ENCODE results near the gene DPP6.

The DPP6 gene

DNA sequence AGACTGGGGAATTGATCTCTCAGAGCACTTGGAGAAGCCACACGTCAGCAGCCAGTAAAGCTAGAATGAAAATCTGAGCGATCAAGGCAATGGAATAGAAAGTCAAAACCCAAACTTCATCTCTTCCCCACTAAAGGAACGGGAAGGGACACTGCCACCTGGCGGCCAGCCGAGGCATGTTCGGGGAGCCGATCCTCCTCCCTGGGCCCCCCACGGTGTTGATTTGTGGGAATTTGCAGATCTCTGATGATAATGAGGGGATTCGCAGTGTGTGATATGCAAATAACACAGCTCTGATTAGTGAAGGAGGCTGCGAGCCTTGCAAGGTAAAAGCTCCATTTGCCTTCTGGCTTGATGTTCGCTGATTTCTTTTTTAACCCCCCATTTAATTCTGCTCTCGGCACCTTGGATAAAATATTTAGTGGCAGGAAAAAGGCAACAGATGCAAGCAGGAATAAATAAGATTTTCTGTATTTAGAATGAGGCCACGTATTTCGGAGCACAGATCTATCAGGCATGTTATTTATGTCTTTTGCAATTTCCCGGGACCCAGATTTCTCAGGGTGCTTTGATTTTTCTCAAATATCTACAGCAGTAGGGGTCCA, 692.2 kb downstream of the DPP6 start:
- no peak for DNase-seq

DNA sequence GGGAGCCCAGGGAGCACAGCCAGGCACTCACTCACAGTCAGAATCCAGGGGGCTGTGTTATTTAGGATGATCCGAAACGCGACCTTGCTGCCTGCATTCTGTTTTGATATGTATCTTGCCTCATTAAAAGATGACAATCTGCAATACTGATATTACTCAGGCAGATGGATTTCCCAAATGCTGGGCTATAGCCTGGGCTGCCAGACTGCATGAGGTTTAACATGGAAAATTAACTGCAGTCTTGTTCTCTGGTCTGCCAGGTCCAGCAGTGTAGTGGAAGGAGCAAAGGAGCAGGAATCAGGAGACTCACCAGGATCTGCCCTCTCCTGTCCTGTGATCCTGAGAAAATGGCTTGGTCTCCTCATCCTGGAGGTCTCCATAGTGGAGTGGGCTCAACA, 692.7 kb downstream of the DPP6 start:
- DNase-seq, result no peak

DNA sequence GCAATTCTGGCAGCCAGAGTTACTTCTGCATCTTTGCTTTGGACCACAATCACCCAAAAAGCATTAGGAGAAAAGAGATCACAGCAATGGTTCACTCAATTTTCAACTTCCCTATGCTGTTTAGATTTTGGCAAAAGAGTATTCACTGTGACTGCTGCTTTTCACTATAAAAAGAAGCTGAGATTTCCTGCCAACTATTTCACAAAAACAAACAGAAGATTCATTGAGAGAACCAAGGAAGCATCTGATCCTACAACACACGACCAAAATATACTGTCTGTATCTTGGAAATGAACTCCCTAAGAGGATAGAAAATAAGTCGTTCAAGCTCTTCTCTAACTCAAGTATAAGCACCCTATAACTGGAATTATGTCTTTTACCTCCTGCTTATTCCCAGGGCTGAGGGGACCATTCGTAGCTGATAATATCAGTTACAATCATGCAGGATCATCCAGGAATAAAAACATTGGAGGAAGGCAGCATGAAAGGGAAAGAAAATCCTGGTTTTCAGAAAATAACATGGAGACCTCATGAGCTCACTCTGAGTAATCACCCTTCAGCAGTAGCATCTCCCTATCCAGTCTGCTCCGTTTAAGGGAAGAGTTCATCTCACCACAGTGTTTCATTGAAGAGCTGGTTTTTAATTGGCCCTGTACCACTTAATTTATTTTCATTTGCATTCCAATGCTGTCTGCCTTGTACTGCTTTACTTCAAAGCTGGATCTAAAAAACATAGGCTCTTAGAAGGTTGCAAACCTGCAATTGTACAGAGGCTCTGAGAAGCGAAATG, 694.6 kb downstream of the DPP6 start:
- DNase-seq, result no peak

DNA sequence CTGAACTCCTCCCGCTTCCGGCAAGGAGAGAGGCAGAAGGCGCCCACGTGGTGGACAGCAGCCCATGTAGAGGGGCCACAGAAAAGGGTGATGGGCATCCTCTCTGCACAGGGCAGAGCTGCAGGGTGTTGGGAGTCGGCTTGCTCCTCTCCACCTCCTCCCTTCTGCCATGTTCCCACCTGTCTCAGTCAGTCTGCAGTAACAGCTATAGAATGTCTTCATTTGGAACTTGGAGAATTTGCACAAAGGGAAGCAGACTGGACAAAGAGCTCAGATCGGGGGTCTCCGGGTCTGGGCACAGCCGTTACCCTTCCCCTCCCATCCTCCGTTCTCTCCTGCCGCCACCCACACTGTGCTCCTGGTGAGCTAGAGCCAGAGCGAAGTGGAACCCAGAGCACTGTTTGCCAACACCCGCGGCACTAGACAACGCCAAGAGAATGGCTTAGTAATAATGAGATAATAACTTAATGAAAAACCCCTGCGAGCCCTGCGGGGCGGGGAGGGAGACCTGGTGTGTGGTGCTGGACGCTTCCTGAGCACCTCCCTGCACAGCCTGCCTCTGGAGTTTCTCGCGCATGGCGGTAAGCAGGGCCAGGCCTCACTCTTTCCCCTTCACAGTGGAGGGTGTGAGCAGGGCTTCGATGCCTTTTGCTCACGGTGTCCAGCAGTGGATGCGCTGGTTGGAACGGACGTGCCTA, 696.0 kb downstream of the DPP6 start:
- DNase-seq, result no peak

DNA sequence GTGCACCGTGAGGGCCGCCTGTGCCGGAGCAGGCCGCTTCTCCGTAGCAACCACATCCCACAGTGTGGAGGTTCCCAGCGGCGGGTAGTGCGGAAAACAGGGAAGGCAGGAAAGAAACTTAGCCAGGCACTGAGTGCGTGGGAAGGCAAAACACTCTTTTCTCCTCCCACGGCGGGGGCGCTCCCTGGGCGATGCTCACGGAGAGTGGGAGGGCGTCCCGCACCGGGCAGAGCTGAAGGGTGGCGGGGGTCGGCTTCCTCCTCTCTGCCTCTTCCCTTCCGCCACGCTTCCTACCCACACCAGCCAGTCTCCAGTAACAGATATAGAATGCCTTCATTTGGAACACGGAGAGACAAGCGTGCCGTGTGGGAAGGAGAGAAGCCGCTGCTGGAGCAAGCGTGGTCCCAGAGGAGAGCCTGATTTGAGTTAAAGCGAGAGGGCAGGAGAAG, 698.2 kb downstream of the DPP6 start:
- no peak for DNase-seq

DNA sequence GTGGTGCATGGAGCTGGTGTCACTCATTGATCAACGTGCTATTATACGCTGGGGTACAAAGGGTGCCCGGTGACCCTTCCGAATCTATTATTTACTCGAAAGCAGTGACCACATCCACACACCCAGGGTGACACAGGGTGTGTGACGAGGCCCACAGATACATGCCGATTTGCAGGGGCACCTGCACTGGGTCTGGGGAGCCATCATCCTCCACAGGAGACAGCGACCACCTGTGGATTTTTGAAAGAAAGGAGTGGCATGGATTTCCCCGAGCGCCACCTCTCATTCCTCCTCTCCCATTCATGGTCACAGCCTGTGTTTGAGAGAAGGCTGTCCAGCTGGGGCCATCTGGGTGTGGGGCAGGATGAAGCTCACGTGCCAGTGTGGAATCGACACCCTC, 701.0 kb downstream of the DPP6 start:
- no peak for DNase-seq

DNA sequence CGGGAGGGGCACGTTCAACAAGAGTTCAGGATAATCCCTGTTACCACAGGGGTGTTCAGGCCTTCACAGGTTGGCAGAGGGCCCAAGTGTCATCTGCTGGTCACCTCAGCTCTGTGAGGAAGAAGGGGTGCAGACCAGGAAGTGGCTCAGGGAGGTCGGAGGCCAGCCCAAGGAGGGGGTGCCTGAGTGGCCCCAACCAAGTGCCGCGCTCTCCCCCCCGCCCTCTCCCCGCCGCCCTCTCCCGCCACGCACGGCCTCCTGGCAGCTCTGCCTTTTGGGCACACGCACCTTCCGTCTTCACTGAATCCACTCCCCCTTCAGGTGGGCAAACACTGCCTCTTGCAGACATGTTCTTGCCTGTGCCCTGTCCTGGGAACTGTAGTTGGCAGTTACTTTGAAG, 705.6 kb downstream of the DPP6 start:
- no peak for DNase-seq

DNA sequence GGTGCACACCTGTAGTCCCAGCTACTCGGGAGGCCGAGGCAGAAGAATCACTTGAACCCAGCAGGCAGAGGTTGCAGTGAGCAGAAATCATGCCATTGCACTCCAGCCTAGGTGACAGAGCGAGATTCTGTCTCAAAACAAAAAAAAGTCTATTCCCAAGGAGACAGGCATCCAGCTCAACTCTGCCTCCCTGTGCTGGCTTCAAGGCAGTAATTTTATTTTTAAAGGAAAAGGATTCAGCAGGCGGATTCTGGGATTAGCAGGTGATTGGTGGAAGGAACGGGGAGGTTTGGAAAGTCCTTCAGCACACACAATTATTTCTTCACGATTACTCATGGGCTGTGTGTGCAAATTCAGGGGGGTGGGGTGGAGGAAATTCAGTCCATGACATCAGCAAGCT, 707.8 kb downstream of the DPP6 start:
- DNase-seq, result no peak

DNA sequence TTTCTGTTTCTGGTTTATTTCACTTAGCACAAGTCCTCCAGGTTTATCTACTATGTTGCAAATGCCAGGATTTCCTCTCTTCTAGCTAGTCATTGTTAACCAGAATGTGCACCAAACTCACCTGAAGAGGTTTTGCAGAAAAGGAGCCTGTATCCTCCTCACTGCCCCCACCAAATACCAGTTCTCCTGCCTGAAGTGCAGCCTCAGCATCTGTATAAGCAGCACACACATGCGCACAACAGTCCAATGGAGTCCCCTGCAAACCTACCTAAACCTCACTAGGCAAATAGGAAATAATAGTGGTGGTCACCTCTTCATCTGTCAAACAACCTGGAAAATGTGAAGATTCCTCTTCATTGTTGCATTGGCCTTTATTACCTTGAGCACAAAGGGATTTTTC, 712.9 kb downstream of the DPP6 start:
- no peak for DNase-seq

DNA sequence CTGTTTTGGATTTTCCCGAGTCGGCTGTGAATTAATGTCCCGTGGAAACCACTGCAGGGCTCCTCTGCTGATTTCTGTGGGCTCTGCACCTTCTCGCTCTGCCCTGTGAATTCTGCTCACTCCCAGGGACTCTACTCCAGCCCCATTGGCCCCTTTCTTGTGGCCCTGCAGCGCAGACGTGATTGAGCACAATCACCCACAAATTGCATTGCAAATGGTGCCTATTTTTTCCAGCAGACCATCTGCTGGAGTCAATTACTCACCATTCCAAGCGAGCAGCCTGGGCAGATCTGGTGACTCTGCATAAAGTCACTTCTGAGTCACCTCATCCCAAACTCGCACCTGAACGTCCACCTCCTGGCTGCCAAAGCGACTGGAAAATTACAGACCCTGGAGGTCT, 714.9 kb downstream of the DPP6 start:
- no peak for DNase-seq

DNA sequence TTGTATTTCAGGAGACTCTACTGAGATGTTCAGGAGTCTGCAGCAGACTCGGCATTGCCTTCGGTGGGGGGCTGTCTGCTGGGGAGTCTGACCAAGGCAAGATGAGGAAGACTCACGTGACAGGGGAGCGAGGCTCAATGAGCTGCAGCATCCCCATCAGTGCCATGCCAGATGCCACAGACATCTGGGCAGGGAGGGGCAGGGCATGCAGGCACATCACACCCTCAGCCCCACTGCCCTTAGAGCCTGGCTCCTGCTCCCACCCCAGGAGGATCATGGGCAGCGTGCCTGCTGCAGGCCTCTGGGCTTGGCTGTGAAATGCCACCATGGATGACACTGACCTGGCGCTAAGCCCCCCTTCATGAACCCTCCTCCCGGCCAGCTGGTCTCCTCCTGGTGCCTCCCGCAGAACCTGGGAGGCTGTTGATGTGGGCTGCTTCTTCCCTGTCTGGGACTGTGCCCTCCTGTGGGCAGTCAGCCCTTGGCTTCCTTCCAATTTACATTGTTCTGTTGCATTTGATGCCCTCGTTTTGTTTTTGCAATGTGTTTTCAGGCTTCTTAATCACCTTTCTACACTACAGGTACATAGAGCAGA, 715.7 kb downstream of the DPP6 start:
- no peak for DNase-seq

DNA sequence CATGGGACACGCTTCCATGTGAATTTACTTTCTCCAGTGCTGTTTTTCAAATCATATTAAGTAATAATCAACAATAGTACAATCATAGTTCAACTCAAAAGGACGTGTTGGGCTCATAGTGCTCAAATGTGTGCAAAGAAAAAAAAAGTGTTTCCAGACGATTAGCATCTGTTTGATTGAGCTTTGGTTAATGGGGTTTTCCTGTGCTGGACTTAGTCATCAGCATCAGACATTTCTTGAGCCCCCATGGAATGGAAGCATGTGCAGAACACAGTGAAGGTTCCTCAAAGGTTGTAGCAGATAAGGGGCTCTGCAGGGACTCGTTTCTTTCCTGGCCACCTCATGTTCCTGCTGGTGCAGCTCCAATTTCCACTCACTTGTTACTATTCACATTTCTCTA, 716.8 kb downstream of the DPP6 start:
- DNase-seq, result no peak

DNA sequence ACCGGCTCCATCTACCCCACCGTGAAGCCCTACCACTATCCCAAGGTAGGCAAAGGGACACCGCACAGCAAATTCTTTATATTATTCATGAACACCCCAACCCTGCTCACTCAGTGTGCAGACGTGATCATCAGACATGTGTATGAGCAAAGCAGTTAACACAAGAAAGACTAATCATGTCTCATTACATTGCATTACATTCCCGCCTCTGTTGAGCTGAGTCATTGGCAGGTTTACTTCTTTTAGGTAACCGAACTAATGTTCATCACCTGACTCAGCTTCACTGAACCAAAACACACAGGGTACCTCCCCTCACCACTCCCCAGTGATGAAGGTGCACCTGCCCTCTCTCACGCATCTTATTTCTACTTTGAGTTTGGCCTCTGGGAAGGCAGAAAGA, 717.3 kb downstream of the DPP6 start:
- DNase-seq, result no peak

DNA sequence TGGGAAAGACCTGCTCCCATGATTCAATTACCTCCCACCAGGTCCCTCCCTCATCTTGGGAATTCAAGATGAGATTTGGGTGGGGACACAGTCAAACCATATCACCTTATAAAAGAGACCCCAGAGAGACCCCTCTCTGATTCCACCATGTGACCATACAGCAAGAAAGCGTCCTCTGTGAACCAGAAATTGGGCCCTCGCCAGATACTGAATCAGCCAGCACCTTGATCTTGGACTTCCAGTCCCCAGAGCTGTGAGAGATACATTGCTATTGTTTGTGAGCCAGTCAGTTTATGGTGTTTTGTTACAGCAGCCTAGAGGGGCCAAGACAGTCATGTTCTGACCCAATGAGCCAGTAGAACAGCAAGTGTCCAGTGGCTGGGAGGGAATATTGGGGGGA, 718.2 kb downstream of the DPP6 start:
- no peak for DNase-seq

DNA sequence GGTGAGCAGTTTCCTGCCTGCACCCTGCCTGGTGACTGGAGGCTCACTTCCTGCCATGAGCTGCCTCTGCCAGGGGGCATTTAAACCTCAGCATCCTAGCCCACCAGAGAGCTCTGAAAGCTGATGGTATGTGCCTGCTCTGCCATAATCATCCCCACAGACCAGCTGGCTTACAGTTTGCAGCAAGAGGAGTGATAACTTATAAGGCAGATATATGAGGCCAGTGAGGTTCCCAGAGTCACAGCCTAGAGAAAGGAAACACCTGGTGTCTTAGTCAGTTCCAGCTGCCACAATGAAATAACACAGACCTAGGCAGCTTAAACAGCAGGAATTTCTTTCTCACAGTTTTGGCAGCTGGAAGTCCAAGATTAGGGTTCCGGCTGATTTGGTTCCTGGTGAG, 718.8 kb downstream of the DPP6 start:
- DNase-seq, result no peak

DNA sequence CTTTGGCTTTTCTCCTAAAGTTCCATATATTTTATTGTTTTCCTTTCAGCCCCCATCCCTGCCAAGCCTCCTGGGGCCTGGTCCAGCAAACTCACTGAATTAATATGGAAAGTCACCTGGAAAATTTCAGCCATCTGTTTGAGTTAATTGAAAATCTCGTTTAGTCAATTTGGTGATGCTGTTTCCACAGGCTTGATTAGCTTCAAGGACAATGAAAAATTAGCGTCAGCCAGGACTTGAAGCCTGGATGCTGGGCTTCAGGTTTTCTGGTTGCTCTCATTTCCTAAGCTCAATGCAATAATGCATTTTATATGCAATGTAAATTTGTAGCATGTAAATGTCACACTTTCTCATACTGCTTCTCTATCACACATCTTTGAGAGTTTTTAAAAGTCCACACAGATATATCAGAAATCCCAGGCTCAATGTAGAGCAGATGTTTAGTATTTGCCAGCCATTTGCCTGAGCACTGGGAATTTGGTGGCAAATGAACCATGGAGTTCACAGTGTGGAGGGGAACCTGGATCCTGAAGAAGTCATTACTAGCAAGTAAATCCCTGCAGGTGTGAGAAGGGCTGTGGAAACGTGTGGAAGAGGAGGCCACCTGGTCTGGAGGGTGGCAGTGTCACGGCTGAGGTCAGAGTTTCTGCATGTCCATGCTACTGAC, 722.2 kb downstream of the DPP6 start:
- DNase-seq, result no peak

DNA sequence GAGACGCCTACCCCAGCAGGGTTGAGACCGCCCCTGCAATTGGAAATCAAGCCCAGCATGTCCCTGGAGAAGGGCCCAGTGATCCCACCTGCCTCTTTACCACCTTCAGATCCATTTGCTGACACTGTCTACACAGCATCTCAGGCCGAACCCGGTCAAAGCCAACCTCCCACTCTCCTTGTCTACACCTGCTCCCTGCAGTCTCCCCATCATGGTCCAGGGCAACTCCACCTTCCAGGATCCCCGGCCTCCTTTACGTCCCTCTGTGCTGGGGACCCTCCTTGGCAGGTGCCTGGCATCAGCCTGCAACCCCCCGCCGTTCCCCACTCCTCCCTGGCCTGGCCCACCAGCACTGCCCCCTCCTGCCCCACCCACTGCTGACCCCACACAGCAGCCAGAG, 723.5 kb downstream of the DPP6 start:
- DNase-seq, result no peak

DNA sequence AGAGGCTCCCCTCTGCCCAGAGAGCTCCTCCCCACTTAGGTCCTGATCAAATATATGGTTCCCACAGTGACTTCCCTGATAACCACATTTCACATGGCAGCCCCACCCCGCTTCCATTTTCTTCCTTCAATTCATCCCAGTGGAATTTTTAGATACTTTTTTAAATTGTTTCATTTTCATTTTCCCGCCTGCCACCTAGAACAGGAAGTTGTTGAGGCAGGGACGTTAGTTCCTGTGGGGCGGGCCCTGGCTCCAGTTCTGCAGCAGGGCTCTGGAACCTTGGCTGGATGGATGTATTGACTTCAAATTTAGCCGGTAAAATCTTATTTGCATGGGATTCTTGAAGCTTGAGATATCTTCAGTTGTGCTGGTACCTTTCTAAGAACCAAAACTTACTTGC, 724.2 kb downstream of the DPP6 start:
- no peak for DNase-seq

DNA sequence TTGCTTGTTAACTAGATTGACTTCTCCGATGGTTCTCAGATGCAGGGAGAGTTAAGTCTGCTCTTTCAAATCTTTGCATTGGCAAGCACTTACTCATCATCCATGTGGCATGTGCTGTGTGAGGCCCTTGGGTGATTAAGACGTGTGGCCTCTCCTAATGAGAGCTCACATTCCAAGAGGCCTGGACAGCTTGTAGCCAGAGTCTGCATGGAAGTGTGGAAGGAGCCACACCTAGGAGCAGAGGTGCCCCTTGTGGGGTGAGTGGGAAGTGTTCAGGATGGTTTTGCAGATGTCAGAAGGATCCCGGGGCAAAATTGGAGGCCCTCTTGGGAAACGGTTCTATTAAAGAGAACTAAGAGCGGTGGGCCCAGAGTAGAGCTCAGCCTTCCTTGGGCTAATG, 724.8 kb downstream of the DPP6 start:
- DNase-seq, result no peak

DNA sequence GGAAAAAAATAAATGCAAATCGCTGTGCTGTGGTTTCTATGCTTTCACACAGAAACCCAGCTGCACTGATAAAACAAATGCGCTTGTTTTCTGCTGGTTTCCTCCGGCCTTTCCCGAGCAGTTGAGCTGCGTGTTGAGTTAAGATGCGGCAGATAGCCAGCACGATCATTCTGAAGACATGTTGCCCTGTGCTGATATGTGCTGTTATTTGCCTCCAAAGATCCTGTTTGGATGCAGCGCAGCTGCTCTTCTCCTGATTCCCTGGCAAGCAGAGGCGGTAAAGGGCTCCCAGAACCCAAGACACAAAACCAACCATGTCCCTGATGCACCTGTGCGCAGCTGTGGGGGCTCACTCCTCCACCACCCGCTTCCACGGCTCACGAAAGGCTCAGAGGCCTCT, 725.3 kb downstream of the DPP6 start:
- DNase-seq, result no peak

DNA sequence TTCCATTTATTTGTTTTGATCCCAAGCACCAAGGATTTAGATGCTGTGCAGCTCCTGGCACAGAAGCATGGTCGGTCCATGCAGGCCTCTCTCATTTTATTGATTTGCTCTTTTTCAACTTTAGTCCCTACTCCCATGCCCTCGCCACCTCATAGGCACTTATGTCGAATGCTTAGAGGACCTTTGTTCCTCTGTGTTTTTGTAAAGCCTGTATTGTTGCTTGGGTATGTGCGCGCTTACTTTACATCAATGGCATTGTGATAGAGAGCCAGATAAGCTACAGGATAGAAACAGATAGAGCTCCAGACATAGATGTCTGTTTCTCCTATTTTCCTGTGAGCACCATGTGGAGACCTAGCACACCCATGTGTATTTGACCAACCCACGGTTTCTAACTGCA, 725.7 kb downstream of the DPP6 start:
- DNase-seq, result no peak

DNA sequence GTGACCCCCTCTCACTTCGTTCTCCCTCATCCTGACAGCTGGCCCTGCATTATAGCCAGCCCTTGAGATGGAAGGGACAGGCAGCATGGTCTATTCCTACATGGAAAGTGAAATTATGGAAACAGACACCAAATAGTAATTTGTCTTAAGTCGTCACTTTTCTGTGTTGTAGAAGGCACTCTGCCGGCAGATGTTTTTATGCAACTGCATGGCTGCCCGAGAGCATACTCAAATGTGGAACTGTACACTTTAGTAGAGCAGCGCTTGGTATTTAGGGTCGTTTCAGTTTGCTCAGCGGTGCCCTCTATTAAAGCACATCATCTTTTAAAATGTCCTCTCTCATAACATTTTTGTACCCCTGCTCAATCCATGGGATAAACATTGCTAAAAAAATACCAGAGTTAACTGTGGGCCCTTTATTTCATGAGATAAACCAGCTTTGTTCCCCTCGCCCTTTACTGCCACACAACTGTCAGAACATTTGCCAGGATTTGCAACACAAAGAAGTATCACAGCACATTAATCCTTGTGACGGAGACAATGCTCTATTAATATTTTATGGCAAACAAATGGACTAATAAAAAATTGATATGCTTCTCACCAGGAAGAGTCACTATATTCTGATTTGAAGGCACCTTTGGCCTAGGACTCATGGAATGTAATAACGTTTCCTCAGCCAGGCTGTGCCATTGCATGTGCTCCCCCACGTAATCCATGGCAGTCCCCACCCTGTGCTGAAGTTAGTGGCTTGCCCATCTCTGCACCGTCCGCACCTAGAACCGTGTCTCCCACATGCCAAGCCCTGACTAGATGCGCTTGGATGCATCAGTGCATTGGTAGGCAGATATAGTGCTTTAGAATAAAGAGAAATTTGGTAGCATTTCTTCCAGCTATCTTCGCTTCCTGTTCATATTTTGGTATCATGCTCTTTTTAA, 729.4 kb downstream of the DPP6 start:
- no peak for DNase-seq

All from NCI-H226 (cell line).